GM19438 (cell line): ENCODE results near the gene PFN3.
"Not testable (repeated sequence)": the region's sequence is repeated elsewhere in the genome, so short reads cannot be mapped to it uniquely, and the experiment has no call there.

ENCODE experiments used
- ATAC-seq: cut with Tn5 transposase; IDR thresholded peaks from one replicate; pipeline ENCODE4 v1.9.1; 2021; ENCODE audit warnings: low read depth; ENCODE audit not compliant: unreplicated experiment

The PFN3 gene

GRCh38 chr5:177375516-177375915, 24.9 kb downstream of the PFN3 start:
- ATAC-seq, result not testable (repeated sequence)

GRCh38 chr5:177374211-177374610, 26.2 kb downstream of the PFN3 start:
- no peak for ATAC-seq

GRCh38 chr5:177373806-177374205, 26.7 kb downstream of the PFN3 start:
- no peak for ATAC-seq

GRCh38 chr5:177372910-177373309, 27.6 kb downstream of the PFN3 start:
- ATAC-seq, result no peak

- ATAC-seq, result no peak
These were observed 28.2 kb downstream of the PFN3 start for GRCh38 chr5:177372034-177372896.

- no peak for ATAC-seq
These were observed 29.1 kb downstream of the PFN3 start for GRCh38 chr5:177371120-177372033.

- ATAC-seq, result peak; percentile 60
These were observed 29.9 kb downstream of the PFN3 start for GRCh38 chr5:177370488-177371119.

GRCh38 chr5:177369645-177370440, 30.6 kb downstream of the PFN3 start:
- no peak for ATAC-seq

- no peak for ATAC-seq
These were observed 31.4 kb downstream of the PFN3 start for GRCh38 chr5:177368869-177369644.

GRCh38 chr5:177367981-177368868, 32.2 kb downstream of the PFN3 start:
- no peak for ATAC-seq

- no peak for ATAC-seq
These were observed 33.1 kb downstream of the PFN3 start for GRCh38 chr5:177367323-177367848.

GRCh38 chr5:177366528-177367322, 33.7 kb downstream of the PFN3 start:
- no peak for ATAC-seq

GRCh38 chr5:177365845-177366527, 34.5 kb downstream of the PFN3 start:
- ATAC-seq, result no peak

GRCh38 chr5:177364159-177364962, 36.1 kb downstream of the PFN3 start:
- ATAC-seq, result no peak

GRCh38 chr5:177363565-177363964, 36.9 kb downstream of the PFN3 start:
- ATAC-seq, result no peak
